ENCODE data around the gene SAMSN1. TPM values are rescaled to one million over a fixed set of nuclear protein-coding genes. Genes with fewer than 3 reads are reported as not detected.

The SAMSN1 gene
- total and polyA plus RNA-seq, 7 donors = 4.4 to 16.4 (median 7.5) TPM

- no peaks in the 10 kb centered on the region for H3K27me3 ChIP-seq
- no peaks in the 10 kb centered on the region for H3K9me3 ChIP-seq
- WGBS, 2 donors = 54 to 66% methylated on average over 1 of the region's 1 CpG
- no peaks in the 10 kb centered on the region for H3K36me3 ChIP-seq
- TF ChIP-seq POLR2AphosphoS5 (IDR thresholded peaks at IDR 0.05) = no peak
- no peak for TF ChIP-seq POLR2A (IDR thresholded peaks at IDR 0.05)
- TF ChIP-seq EP300 (IDR thresholded peaks at IDR 0.05) = no peak
- no peak for TF ChIP-seq CTCF (IDR thresholded peaks at IDR 0.05)
- no peak overlapping the region for H3K27ac ChIP-seq
- no peak overlapping the region for H3K4me3 ChIP-seq
- intact Hi-C loops (cut with DNase I) = no loop called here
- no peaks in the 10 kb centered on the region for H3K4me1 ChIP-seq
- no peak for DNase-seq
These were observed 79.4 kb downstream of the SAMSN1 start for GRCh38 chr21:14466715-14467114.

- no peak overlapping the region for H3K27ac ChIP-seq
- no peaks in the 10 kb centered on the region for H3K4me1 ChIP-seq
- H3K27me3 ChIP-seq = no peaks in the 10 kb centered on the region
- H3K9me3 ChIP-seq = no peaks in the 10 kb centered on the region
- H3K36me3 ChIP-seq = no peaks in the 10 kb centered on the region
- intact Hi-C loops (cut with DNase I) = no loop called here
- 93 to 95% methylated on average over 3 of the region's 3 CpGs for WGBS, 2 donors
- DNase-seq = no peak
- no peak for TF ChIP-seq CTCF (IDR thresholded peaks at IDR 0.05)
- no peak for TF ChIP-seq EP300 (IDR thresholded peaks at IDR 0.05)
- no peak for TF ChIP-seq POLR2AphosphoS5 (IDR thresholded peaks at IDR 0.05)
- TF ChIP-seq POLR2A (IDR thresholded peaks at IDR 0.05) = no peak
- H3K4me3 ChIP-seq = no peak overlapping the region
These were observed 88.4 kb downstream of the SAMSN1 start for GRCh38 chr21:14457762-14458161.

- Histone ChIP-seq H3K4me1 (no peaks in the 10 kb centered on the region), H3K9me3 (no peaks in the 10 kb centered on the region), H3K36me3 (no peaks in the 10 kb centered on the region), H3K27ac (no peak overlapping the region), H3K27me3 (no peaks in the 10 kb centered on the region), H3K4me3 (no peak overlapping the region)
- no peak for DNase-seq
- intact Hi-C loops (cut with DNase I) = no loop called here
- TF ChIP-seq POLR2A (IDR thresholded peaks at IDR 0.05) (no peak), EP300 (IDR thresholded peaks at IDR 0.05) (no peak), POLR2AphosphoS5 (IDR thresholded peaks at IDR 0.05) (no peak), CTCF (IDR thresholded peaks at IDR 0.05) (no peak)
- 95 to 96% methylated on average over 1 of the region's 1 CpG for WGBS, 2 donors
These were observed 89.2 kb downstream of the SAMSN1 start for GRCh38 chr21:14456911-14457310.

GRCh38 chr21:14454016-14455009 is 91.8 kb downstream of the SAMSN1 start:
- WGBS, 2 donors = 31 to 47% methylated on average over 8 of the region's 8 CpGs
- no peak overlapping the region for H3K27ac ChIP-seq

More at GRCh38 chr21:14454016-14455009, 91.8 kb downstream of the SAMSN1 start:
- Histone ChIP-seq H3K4me3 (no peak overlapping the region), H3K9me3 (no peaks in the 10 kb centered on the region), H3K36me3 (no peaks in the 10 kb centered on the region), H3K4me1 (no peaks in the 10 kb centered on the region), H3K27me3 (no peaks in the 10 kb centered on the region)
- TF ChIP-seq POLR2A (IDR thresholded peaks at IDR 0.05) (no peak), POLR2AphosphoS5 (IDR thresholded peaks at IDR 0.05) (no peak), EP300 (IDR thresholded peaks at IDR 0.05) (no peak), CTCF (IDR thresholded peaks at IDR 0.05) (no peak)
- intact Hi-C loops (cut with DNase I) = no loop called here
- DNase-seq = no peak
